ENCODE data around the gene PIEZO1.

- TF ChIP-seq CTCF (IDR thresholded peaks at IDR 0.05; ENCODE audit: extremely low read depth in 1 of 2, insufficient read depth in 1 of 2, low read depth in 1 of 2, low read length in 2 of 2), result peak; percentile 97 to 99
- TF ChIP-seq FOS (IDR thresholded peaks at IDR 0.05; ENCODE audit: borderline replicate concordance, insufficient read depth, low read length), result no peak
- peak; percentile 62 for TF ChIP-seq POLR2AphosphoS5 (IDR thresholded peaks at IDR 0.05; ENCODE audit: insufficient read depth, low read depth, low read length)
- TF ChIP-seq POLR2A (IDR thresholded peaks at IDR 0.05; ENCODE audit: low read depth, low read length), result no peak
- TF ChIP-seq GATA2 (IDR thresholded peaks at IDR 0.05; ENCODE audit: insufficient read depth, insufficient read length, low read depth, low read length), result no peak
- peak; percentile 80 for TF ChIP-seq MAX (IDR thresholded peaks at IDR 0.05; ENCODE audit: insufficient read depth, insufficient read length)
- peak; percentile 94 for TF ChIP-seq MYC (IDR thresholded peaks at IDR 0.05; ENCODE audit: low read depth, low read length)
- TF ChIP-seq EZH2 (IDR thresholded peaks at IDR 0.05; ENCODE audit: borderline replicate concordance, low read depth, low read length, severe bottlenecking), result no peak
Measured at GRCh38 chr16:88737298-88738150, 47.5 kb downstream of the PIEZO1 start.
